Mesenchymal stem cell (in vitro differentiated cells and primary cell): ENCODE results near the gene ABCC4. TPM values are rescaled to one million over a fixed set of nuclear protein-coding genes. Genes with fewer than 3 reads are reported as not detected.
A peak's percentile ranks its signal among the peaks of the same experiment; 100 is the strongest.

ENCODE experiments used
- DNase-seq: peaks from one replicate; pipeline ENCODE4 v3.0.0-alpha.2; 2013
- H2AFZ ChIP-seq: one replicate; pipeline ENCODE4 v1.6.1; 2013; ENCODE audit warnings: low read depth, mild to moderate bottlenecking, control low read depth, inconsistent platforms, low read length, moderate library complexity
- H2AK5ac ChIP-seq: 2 replicates; pipeline ENCODE4 v1.6.1; 2013; ENCODE audit warnings: low read length, moderate library complexity, mild to moderate bottlenecking, inconsistent platforms; ENCODE audit not compliant: severe bottlenecking
- H2BK120ac ChIP-seq: one replicate; pipeline ENCODE4 v1.6.1; 2013; ENCODE audit warnings: low read depth, mild to moderate bottlenecking, inconsistent platforms, low read length, moderate library complexity
- H2BK12ac ChIP-seq, 2 experiments: one replicate each; pipeline ENCODE4 v1.6.1; 2013; ENCODE audit warnings: inconsistent platforms in 2 of 2, low read length in 2 of 2, mild to moderate bottlenecking in 2 of 2, moderate library complexity in 2 of 2, control low read depth in 1 of 2
- H2BK15ac ChIP-seq: one replicate; pipeline ENCODE4 v1.6.1; 2013; ENCODE audit warnings: mild to moderate bottlenecking, low read depth, inconsistent platforms; ENCODE audit not compliant: poor library complexity, severe bottlenecking
- H2BK5ac ChIP-seq: 2 replicates; pipeline ENCODE4 v1.6.1; 2013; ENCODE audit warnings: low read depth, mild to moderate bottlenecking, low read length, control low read depth, inconsistent platforms; ENCODE audit not compliant: poor library complexity, severe bottlenecking
- H3K14ac ChIP-seq, 2 experiments: one replicate each; pipeline ENCODE4 v1.6.1; 2013; ENCODE audit warnings: inconsistent platforms in 2 of 2, low read length in 2 of 2, control low read depth in 1 of 2, mild to moderate bottlenecking in 1 of 2, moderate library complexity in 1 of 2
- H3K18ac ChIP-seq, 2 experiments: one replicate each; pipeline ENCODE4 v1.6.1; 2013; ENCODE audit warnings: inconsistent platforms in 2 of 2, low read length in 2 of 2, control low read depth in 1 of 2, low read depth in 1 of 2, mild to moderate bottlenecking in 1 of 2
- H3K23ac ChIP-seq, 2 experiments: one replicate each; pipeline ENCODE4 v1.6.1; 2013; ENCODE audit warnings: inconsistent platforms in 2 of 2, low read length in 2 of 2, mild to moderate bottlenecking in 2 of 2, moderate library complexity in 2 of 2, control low read depth in 1 of 2
- H3K27ac ChIP-seq: 2 replicates; pipeline ENCODE4 v1.5.1; 2013; ENCODE audit warnings: mild to moderate bottlenecking, moderate library complexity, low read length, control low read depth, inconsistent platforms; ENCODE audit not compliant: poor library complexity, severe bottlenecking
- H3K27me3 ChIP-seq, 2 experiments: 2 replicates each; pipeline versions ENCODE4 v1.6.1 to v1.7.0; 2013; ENCODE audit warnings: low read length in 2 of 2, mild to moderate bottlenecking in 2 of 2, moderate library complexity in 2 of 2, control low read depth in 1 of 2, inconsistent platforms in 1 of 2; ENCODE audit not compliant: control insufficient read depth in 1 of 2, insufficient read depth in 1 of 2
- H3K36me3 ChIP-seq, 2 experiments: 2 replicates each; pipeline versions ENCODE4 v1.6.1 to v1.7.0; 2013; ENCODE audit warnings: low read length in 2 of 2, control low read depth in 1 of 2, inconsistent platforms in 1 of 2, low read depth in 1 of 2, mild to moderate bottlenecking in 1 of 2; ENCODE audit not compliant: insufficient read depth in 2 of 2, control insufficient read depth in 1 of 2
- H3K4ac ChIP-seq, 2 experiments: one replicate each; pipeline ENCODE4 v1.6.1; 2013; ENCODE audit warnings: inconsistent platforms in 2 of 2, low read length in 2 of 2, mild to moderate bottlenecking in 2 of 2, moderate library complexity in 2 of 2, control low read depth in 1 of 2, low read depth in 1 of 2
- H3K4me1 ChIP-seq: 2 replicates; pipeline ENCODE4 v1.6.1; 2013; ENCODE audit warnings: low read depth, low read length, control low read depth; ENCODE audit not compliant: control insufficient read depth, insufficient read depth
- H3K4me2 ChIP-seq: 2 replicates; pipeline ENCODE4 v1.6.1; 2013; ENCODE audit warnings: low read length, mild to moderate bottlenecking, inconsistent platforms; ENCODE audit not compliant: poor library complexity, severe bottlenecking
- H3K4me3 ChIP-seq, 2 experiments: 2 replicates each; pipeline versions ENCODE4 v1.5.1 to v1.7.0; 2013; ENCODE audit warnings: low read length in 2 of 2, mild to moderate bottlenecking in 2 of 2, control low read depth in 1 of 2, low read depth in 1 of 2; ENCODE audit not compliant: insufficient read depth in 1 of 2
- H3K79me1 ChIP-seq: replicated peaks from 2 replicates; pipeline ENCODE4 v1.6.1; 2013; ENCODE audit warnings: mild to moderate bottlenecking, control low read depth, low read length, inconsistent platforms; ENCODE audit not compliant: poor library complexity, severe bottlenecking
- H3K9ac ChIP-seq: 2 replicates; pipeline ENCODE4 v1.7.0; 2013; ENCODE audit warnings: mild to moderate bottlenecking, low read length, moderate library complexity
- H3K9me3 ChIP-seq: 2 replicates; pipeline ENCODE4 v1.7.0; 2013; ENCODE audit warnings: mild to moderate bottlenecking, low read length; ENCODE audit not compliant: control insufficient read depth
- H4K8ac ChIP-seq: one replicate; pipeline ENCODE4 v1.6.1; 2013; ENCODE audit warnings: inconsistent platforms, mild to moderate bottlenecking, low read length, moderate library complexity
- H4K91ac ChIP-seq: one replicate; pipeline ENCODE4 v1.6.1; 2013; ENCODE audit warnings: mild to moderate bottlenecking, low read length, inconsistent platforms
- WGBS: methylation state at CpG from one replicate; pipeline ENCODE4 v1.1.7; 2013; ENCODE audit warnings: mixed read lengths; 5-methylcytosine and 5-hydroxymethylcytosine counted together
- polyA plus RNA-seq, 2 experiments: library from polyadenylated mRNA; stranded (reverse); fragments of 200-250 nt; gene quantifications; one replicate each; pipeline ENCODE4 v1.2.3, GENCODE V29; 2013

ABCC4 gene
- 95.0 TPM for polyA plus RNA-seq (2013, experiment 1 of 2)
- 95.6 TPM for polyA plus RNA-seq (2013, experiment 2 of 2)

GRCh38 chr13:95301183-95301967 is at the start of gene ABCC4:
Gene ABCC4, minus strand, starts transcription at chr13:95301451. Its CDS starts 137 bp downstream, at chr13:95301314.
- WGBS, result under 1% methylated on average over 83 of the region's 98 CpGs

GRCh38 chr13:95349267-95349666 is 48.0 kb upstream of the ABCC4 start:
- Histone ChIP-seq H3K9me3 (no peaks in the 10 kb centered on the region), H3K4ac (no peak overlapping the region), H2AFZ (no peak overlapping the region), H3K27ac (no peak overlapping the region), H2AK5ac (no peak overlapping the region), H3K36me3 (no peaks in the 10 kb centered on the region), H4K8ac (no peak overlapping the region), H3K79me1 (no peaks in the 10 kb centered on the region), H3K27me3 (peaks cover 0 to 7% of the 10 kb centered on the region in 2 experiments), H3K9ac (no peak overlapping the region), H2BK12ac (no peak overlapping the region), H3K23ac (no peak overlapping the region), H3K4me3 (no peak overlapping the region), H3K4me2 (no peak overlapping the region), H2BK5ac (no peak overlapping the region), H3K18ac (peak overlapping the region in 1 of 2 experiments; percentile 82), H4K91ac (no peak overlapping the region), H3K14ac (no peak overlapping the region), H2BK15ac (no peak overlapping the region), H3K4me1 (no peaks in the 10 kb centered on the region), H2BK120ac (no peak overlapping the region)
- peak; percentile 97 for DNase-seq
- WGBS, result no CpG with 5 or more reads among the region's 4 CpGs

More at GRCh38 chr13:95301183-95301967, at the start of gene ABCC4:
- Histone ChIP-seq H3K9ac (peak within 1 kb of the TSS; percentile 89), H3K9me3 (no peaks in the 10 kb centered on the region), H2BK12ac (peak within 1 kb of the TSS; percentile 32 to 93), H3K79me1 (peaks cover 15% of the 10 kb centered on the region), H3K23ac (peak within 1 kb of the TSS in 1 of 2 experiments; percentile 100), H3K27ac (peak within 1 kb of the TSS; percentile 78), H4K8ac (peak within 1 kb of the TSS; percentile 95), H3K18ac (peak within 1 kb of the TSS; percentile 94 to 99), H3K14ac (peak within 1 kb of the TSS; percentile 19 to 98), H2AK5ac (no peak within 1 kb of the TSS), H2AFZ (peak within 1 kb of the TSS; percentile 78), H3K36me3 (peaks cover 0 to 3% of the 10 kb centered on the region in 2 experiments), H2BK15ac (peak within 1 kb of the TSS; percentile 77), H2BK120ac (peak within 1 kb of the TSS; percentile 91), H3K27me3 (no peaks in the 10 kb centered on the region), H3K4me1 (peaks cover 16% of the 10 kb centered on the region), H4K91ac (peak within 1 kb of the TSS; percentile 99), H3K4me3 (peak within 1 kb of the TSS; percentile 96 to 99), H3K4ac (peak within 1 kb of the TSS; percentile 92 to 100), H3K4me2 (peak within 1 kb of the TSS; percentile 80), H2BK5ac (peak within 1 kb of the TSS; percentile 80)
- peak; percentile 89 for DNase-seq

GRCh38 chr13:95343944-95344343 is 42.7 kb upstream of the ABCC4 start:
- no peak overlapping the region for H3K18ac ChIP-seq
- no peak overlapping the region for H3K27ac ChIP-seq
- H3K27me3 ChIP-seq, result no peaks in the 10 kb centered on the region
- H2BK15ac ChIP-seq, result no peak overlapping the region
- no peaks in the 10 kb centered on the region for H3K9me3 ChIP-seq
- no peak overlapping the region for H4K8ac ChIP-seq
- 93% methylated on average over 3 of the region's 3 CpGs for whole genome bisulfite sequencing
- DNase-seq, result no peak
- no peak overlapping the region for H3K9ac ChIP-seq
- H2BK12ac ChIP-seq, result no peak overlapping the region
- H3K4me3 ChIP-seq, result no peak overlapping the region
- H2BK5ac ChIP-seq, result no peak overlapping the region
- no peak overlapping the region for H2AFZ ChIP-seq
- no peak overlapping the region for H3K4ac ChIP-seq
- no peak overlapping the region for H3K23ac ChIP-seq
- no peak overlapping the region for H2BK120ac ChIP-seq
- no peaks in the 10 kb centered on the region for H3K79me1 ChIP-seq
- no peak overlapping the region for H3K4me2 ChIP-seq
- no peak overlapping the region for H4K91ac ChIP-seq
- H3K4me1 ChIP-seq, result no peaks in the 10 kb centered on the region
- no peaks in the 10 kb centered on the region for H3K36me3 ChIP-seq
- no peak overlapping the region for H3K14ac ChIP-seq
- H2AK5ac ChIP-seq, result no peak overlapping the region

GRCh38 chr13:95341441-95341840 is 40.2 kb upstream of the ABCC4 start:
- Histone ChIP-seq H3K14ac (no peak overlapping the region), H2BK5ac (no peak overlapping the region), H4K8ac (no peak overlapping the region), H4K91ac (no peak overlapping the region), H3K36me3 (no peaks in the 10 kb centered on the region), H2BK15ac (no peak overlapping the region), H2AK5ac (no peak overlapping the region), H3K18ac (peak overlapping the region in 1 of 2 experiments; percentile 57), H3K4me3 (no peak overlapping the region), H3K4me2 (no peak overlapping the region), H3K27ac (no peak overlapping the region), H3K4ac (peak overlapping the region in 1 of 2 experiments; percentile 32), H2AFZ (no peak overlapping the region), H3K4me1 (no peaks in the 10 kb centered on the region), H2BK12ac (peak overlapping the region in 1 of 2 experiments; percentile 31), H3K27me3 (peaks cover 0 to 6% of the 10 kb centered on the region in 2 experiments), H3K23ac (no peak overlapping the region), H2BK120ac (no peak overlapping the region), H3K9me3 (no peaks in the 10 kb centered on the region), H3K9ac (no peak overlapping the region), H3K79me1 (no peaks in the 10 kb centered on the region)
- 79% methylated on average over 3 of the region's 5 CpGs for WGBS
- no peak for DNase-seq
